ENCODE results near the gene CCNL2. TPM values are rescaled to one million over a fixed set of nuclear protein-coding genes. Genes with fewer than 3 reads are reported as not detected.
A peak's percentile ranks its signal among the peaks of the same experiment; 100 is the strongest.

CCNL2 gene
- total and polyA plus RNA-seq, 2 donors (not counting 1 experiment from before 2014, with no cell fraction given): 263 to 347 TPM

- peaks cover 19 to 37% of the 10 kb centered on the region in 2 donors for H3K4me1 ChIP-seq (ENCODE audit: control insufficient read depth in 2 of 2, insufficient read depth in 2 of 2, low read length in 2 of 2)
- peaks cover 15% of the 10 kb centered on the region for H3K79me2 ChIP-seq (ENCODE audit: control insufficient read depth, insufficient read depth, low read length)
- ATAC-seq (ENCODE audit: low read depth) (peak; percentile 40), DNase-seq (peak; percentile 85)
- H3K9me3 ChIP-seq (ENCODE audit: control extremely low read depth in 1 of 3, control insufficient read depth in 2 of 3, insufficient read depth in 1 of 3, low read length in 2 of 3): peaks cover 0 to 5% (median 0%) of the 10 kb centered on the region in 3 donors
- intact Hi-C loops (cut with micrococcal nuclease): loop anchor here (1.0 kb wide), 1 partner anchor 339 kb away; no protein-coding TSS in a partner anchor
- H4K20me1 ChIP-seq (ENCODE audit: control insufficient read depth, insufficient read depth, low read length, poor library complexity, severe bottlenecking): peaks cover 21% of the 10 kb centered on the region
- H3K9ac ChIP-seq (ENCODE audit: low read length): no peak overlapping the region
- H3K36me3 ChIP-seq (replicated peaks in 1 of 2; ENCODE audit: control extremely low read depth in 1 of 2, control insufficient read depth in 1 of 2, extremely low read depth in 1 of 2, insufficient read depth in 2 of 2, low read length in 1 of 2): peaks cover 0 to 10% of the 10 kb centered on the region in 2 experiments
- H3K27me3 ChIP-seq (replicated peaks in 1 of 4; ENCODE audit: control extremely low read depth in 1 of 4, control insufficient read depth in 3 of 4, insufficient read depth in 4 of 4, low read length in 3 of 4): no peaks in the 10 kb centered on the region
- TF ChIP-seq, protein P1, sequence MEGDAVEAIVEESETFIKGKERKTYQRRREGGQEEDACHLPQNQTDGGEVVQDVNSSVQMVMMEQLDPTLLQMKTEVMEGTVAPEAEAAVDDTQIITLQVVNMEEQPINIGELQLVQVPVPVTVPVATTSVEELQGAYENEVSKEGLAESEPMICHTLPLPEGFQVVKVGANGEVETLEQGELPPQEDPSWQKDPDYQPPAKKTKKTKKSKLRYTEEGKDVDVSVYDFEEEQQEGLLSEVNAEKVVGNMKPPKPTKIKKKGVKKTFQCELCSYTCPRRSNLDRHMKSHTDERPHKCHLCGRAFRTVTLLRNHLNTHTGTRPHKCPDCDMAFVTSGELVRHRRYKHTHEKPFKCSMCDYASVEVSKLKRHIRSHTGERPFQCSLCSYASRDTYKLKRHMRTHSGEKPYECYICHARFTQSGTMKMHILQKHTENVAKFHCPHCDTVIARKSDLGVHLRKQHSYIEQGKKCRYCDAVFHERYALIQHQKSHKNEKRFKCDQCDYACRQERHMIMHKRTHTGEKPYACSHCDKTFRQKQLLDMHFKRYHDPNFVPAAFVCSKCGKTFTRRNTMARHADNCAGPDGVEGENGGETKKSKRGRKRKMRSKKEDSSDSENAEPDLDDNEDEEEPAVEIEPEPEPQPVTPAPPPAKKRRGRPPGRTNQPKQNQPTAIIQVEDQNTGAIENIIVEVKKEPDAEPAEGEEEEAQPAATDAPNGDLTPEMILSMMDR (IDR thresholded peaks at IDR 0.05): peak; percentile 91
- no peak for TF ChIP-seq EZH2 (IDR thresholded peaks at IDR 0.05; ENCODE audit: borderline replicate concordance, insufficient read depth, low read depth, low read length, poor library complexity, severe bottlenecking)
- H3K27ac ChIP-seq (ENCODE audit: low read length in 2 of 2): peak overlapping the region; percentile 12 to 27
- CTCF ChIA-PET: interaction anchor here (0.6 to 3.2 kb wide), 18 partner anchors 10 to 389 kb away, joined by 3 to 16 read pairs (median 4); partner anchors contain the start of gene CCNL2
- H2AFZ ChIP-seq (ENCODE audit: insufficient read depth, low read depth, low read length, poor library complexity, severe bottlenecking): no peak overlapping the region
- POLR2A ChIA-PET: interaction anchor here (1.0 kb wide), 1 partner anchor 27 kb away, joined by 3 read pairs; the partner anchor contains the start of gene CCNL2
- no peak overlapping the region for H3K4me3 ChIP-seq (ENCODE audit: control extremely low read depth in 1 of 5, extremely low read depth in 1 of 5, insufficient read depth in 1 of 5, low read depth in 2 of 5, low read length in 4 of 5)
- H3K4me3 Mint-ChIP-seq: peak overlapping the region; percentile 59
- peak overlapping the region; percentile 37 for H3K27ac Mint-ChIP-seq
- no peaks in the 10 kb centered on the region for H3K27me3 Mint-ChIP-seq
- peak overlapping the region; percentile 58 for H3K4me2 ChIP-seq (replicated peaks; ENCODE audit: low read depth, low read length, poor library complexity, severe bottlenecking)
- 28% methylated on average over 25 of the region's 26 CpGs for WGBS (ENCODE audit: insufficient coverage)
- H3K9me3 Mint-ChIP-seq (ENCODE audit: insufficient read depth): no peaks in the 10 kb centered on the region
- H3K4me1 Mint-ChIP-seq: peaks cover 11% of the 10 kb centered on the region
These were observed 27.1 kb downstream of the CCNL2 start for GRCh38 chr1:1371746-1372711.
